Measurements from ENCODE around the gene TMEM255B.
"Not testable (repeated sequence)": the region's sequence is repeated elsewhere in the genome, so short reads cannot be mapped to it uniquely, and the experiment has no call there.

Gene TMEM255B

DNA sequence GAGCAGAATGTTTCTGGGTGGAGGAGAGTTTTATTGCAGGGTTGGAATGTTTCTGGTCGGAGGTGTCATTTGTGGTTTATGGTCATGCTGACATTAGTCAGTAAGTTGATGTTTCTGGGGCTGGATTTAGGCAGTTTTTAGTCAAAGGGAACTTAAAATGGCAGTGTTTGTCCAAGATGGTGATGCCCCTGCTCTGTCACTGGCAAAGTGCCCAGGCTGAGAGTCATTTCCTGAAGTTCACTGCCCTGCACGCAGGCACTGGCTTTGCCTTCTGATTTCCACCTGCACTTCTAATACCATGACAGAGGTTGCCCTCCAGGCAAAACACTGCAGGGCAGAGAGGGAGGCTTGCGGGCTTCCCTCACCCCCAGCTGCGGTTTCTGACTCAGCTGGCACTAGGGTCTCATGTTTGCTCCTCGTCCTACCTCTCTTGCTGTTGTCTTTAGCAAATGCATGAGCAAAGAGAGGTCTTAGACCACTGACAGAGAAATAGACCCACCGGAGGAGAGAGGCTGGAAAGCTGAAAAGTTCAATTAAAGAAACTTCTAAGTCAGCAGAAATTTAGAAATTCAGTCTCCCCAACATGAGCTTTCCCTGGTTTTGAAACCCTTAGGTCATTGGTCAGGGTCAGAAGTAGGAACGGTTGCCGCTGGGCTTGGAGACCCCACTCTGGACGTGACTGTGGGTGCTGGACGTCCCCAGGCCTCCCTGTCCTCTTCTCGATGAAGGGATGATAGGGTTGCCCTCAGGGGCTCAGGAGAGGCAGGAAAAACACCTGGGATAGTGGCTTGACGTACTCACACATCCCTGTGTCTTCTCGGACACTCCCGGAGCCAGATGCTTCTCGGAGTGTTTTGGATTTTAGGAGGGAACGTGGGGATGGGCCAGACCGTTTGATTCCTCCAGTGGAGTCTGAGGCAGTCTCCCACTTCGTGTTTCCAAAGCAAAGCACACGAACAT lies 26.3 kb downstream of the TMEM255B start:
- no peak for DNase-seq (ENCODE audit: low read depth in 3 of 3)

- DNase-seq (ENCODE audit: low read depth in 3 of 3), result no peak
Measured at GRCh38 chr13:113786262-113786841, 27.3 kb downstream of the TMEM255B start.

GRCh38 chr13:113787694-113788093 lies 28.7 kb downstream of the TMEM255B start:
- no peak for DNase-seq (ENCODE audit: low read depth in 3 of 3)

GRCh38 chr13:113788413-113789135 lies 29.5 kb downstream of the TMEM255B start:
- DNase-seq (ENCODE audit: low read depth in 3 of 3), result no peak

GRCh38 chr13:113789167-113789566 lies 30.1 kb downstream of the TMEM255B start:
- DNase-seq (ENCODE audit: low read depth in 3 of 3), result no peak

DNA sequence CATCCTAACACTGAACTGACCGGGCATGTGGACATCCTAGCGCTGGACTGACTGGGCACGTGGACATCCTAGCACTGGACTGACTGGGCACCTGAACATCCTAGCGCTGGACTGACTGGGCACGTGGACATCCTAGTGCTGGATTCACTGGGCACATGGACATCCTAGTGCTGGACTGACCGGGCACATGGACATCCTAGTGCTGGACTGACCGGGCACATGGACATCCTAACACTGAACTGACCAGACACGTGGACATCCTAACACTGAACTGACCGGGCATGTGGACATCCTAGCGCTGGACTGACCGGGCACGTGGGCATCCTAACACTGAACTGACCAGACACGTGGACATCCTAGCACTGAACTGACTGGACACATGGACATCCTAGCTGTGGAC lies 30.9 kb downstream of the TMEM255B start:
- not testable (repeated sequence) for DNase-seq (ENCODE audit: low read depth in 3 of 3)

DNA sequence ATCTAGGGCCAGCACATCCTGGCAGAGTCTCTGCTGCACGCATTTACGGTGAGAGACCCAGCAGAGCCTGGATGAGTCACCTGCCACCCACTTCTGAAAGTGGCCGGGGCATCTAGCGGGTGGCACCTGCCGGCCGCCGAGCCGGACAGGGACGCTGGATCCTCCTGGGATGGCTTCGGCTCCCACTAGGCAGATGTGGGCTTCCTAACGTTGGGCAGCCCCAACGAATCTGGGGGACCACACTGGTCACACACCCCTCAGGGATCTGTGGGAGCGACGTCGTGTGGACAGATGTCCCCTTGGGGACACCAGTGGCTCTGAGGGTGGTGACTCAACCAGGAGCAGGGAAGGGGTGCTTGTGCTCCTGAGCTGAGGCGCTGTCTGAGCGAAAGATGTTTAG lies 32.2 kb downstream of the TMEM255B start:
- DNase-seq (ENCODE audit: low read depth in 3 of 3), result no peak

DNA sequence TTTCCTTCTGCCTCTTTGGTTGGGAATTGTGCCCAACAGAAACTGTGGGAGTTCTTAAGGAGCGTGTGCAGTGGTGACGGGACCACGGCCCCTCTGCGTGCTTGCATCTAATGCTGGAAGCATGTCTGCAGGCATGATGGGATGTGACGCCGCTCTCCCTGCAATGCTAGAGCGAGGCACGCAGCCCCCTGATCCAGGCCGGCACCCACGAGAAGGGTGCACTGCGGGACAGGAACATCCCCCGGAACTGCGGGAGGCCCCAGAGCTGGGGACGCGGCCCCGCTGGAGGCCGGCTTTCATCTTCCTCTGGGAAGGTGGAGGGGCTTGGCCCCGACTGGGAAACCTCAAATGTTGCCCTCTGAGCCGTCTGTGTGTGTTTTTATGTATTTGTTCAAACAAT lies 32.7 kb downstream of the TMEM255B start:
- DNase-seq (ENCODE audit: low read depth in 3 of 3), result no peak

GRCh38 chr13:113792236-113792770 lies 33.3 kb downstream of the TMEM255B start:
- DNase-seq (ENCODE audit: low read depth in 3 of 3), result no peak

DNA sequence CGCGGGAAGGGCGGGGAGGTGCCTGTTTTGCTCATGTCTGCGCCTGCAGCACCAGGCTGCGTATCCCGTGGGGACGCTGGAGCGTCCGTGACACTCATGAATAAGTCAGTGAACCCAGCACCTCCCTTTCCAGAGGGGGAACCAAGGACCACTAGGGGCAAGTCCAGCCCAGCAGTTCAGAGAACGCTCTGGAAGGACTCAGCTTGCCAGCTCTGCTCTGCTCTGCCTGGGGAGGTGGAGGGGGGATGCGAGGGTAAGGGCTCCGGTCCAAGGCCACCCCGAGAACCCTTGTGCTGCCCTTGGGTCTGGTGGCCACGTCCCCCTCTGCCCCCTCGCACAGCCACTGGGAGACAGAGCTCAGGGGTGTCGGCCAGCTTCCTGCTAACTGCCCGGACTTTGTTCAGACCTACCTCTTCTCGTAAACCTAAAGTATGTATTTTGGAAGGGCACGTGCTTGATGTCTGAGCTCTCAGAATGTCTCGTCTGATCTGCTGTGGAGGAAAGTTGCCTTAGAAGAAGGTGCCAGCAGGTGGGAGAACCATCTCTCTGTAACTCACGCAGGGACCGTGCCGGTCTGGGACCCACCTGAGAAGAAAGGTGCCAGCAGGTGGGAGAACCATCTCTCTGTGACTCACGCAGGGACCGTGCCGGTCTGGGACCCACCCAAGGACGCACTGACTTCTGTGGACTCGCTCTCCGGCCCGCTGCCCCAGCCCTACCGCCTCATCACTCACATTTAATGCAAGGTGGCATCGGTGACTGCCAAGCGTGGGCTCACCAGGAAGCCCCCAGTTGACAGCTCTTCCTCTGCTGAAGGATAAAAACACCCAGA lies 34.1 kb downstream of the TMEM255B start:
- no peak for DNase-seq (ENCODE audit: low read depth in 3 of 3)

- DNase-seq (ENCODE audit: low read depth in 3 of 3), result no peak
Measured at GRCh38 chr13:113793718-113794085, 34.7 kb downstream of the TMEM255B start.

DNA sequence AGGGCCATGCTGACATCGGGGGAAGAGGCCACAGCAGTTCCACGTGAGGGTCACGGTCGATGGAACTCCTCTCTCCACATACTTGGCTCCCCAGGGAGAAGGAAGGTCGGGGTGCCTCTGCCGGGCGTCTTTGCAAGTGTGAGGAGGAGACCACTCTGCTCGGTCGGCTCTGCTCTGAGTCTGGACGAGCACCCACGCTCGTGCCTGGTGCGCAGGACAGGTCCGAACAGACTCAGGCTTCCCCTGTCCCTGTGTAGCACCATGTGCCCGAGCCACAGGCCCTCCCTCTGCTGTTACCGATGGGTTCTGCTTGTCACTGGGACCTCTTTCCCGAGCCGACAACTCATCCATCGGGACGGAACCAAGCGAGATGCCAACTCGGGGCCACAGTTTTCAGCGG lies 35.1 kb downstream of the TMEM255B start:
- DNase-seq (ENCODE audit: low read depth in 3 of 3), result no peak

DNA sequence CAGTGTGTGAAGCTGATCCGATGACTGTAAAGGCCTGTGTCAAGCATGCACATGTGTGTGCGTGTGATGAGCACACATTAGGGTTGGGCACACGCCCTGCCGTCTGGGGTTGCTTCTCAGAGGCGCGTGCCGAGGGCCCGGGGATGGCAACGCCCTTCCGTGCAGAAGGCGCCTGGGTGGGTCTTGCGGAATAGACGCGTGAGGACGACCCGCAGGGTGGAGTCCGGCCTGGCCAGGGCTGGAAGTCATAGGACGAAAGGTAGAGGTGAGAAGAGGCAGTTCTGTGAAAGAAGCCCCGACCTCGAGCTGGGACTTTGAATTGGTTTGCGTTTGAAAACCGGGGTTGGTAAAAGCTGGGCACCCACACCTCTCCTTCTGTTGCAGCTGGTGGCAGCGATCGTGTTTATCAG lies 35.7 kb downstream of the TMEM255B start:
- no peak for DNase-seq (ENCODE audit: low read depth in 3 of 3)

GRCh38 chr13:113795362-113795761 lies 36.3 kb downstream of the TMEM255B start:
- not testable (repeated sequence) for DNase-seq (ENCODE audit: low read depth in 3 of 3)

- no peak for DNase-seq (ENCODE audit: low read depth in 3 of 3)
Measured at GRCh38 chr13:113796211-113796963, 37.4 kb downstream of the TMEM255B start.

DNA sequence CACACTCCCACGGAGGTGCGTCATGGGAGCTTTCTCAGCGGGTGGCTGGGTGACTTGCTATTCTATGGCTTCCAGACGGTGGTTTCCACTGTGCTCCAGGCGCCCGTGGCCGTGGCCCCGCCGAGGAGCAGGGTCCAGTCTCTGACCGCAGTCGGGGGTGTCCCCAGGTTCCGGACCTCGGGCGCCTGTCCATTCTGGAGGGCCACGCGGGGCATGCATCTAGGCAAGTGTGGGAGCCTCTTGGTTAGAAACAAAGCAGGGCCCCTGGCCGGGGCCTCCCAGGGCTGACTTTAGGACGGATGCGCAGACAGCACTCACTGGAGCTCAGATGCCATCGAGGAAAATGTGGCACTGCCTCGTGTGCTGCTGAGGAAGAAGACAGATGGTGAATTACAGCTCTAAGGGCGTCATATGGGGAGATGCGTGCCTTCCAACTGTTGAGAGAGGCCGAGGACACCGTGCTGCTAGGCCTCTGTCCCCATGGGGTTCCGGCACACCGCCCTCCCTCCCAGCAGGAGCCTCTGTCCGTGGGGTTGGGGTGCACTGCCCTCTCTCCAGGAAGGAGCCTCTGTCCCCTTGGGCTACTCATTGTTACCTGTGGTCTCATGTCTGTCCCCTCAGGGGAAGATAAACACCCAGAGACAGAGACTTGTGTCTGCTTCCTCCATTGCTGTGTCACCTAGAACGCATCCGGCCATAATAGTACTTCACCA lies 38.1 kb downstream of the TMEM255B start:
- DNase-seq (ENCODE audit: low read depth in 3 of 3), result no peak

- DNase-seq (ENCODE audit: low read depth in 3 of 3), result no peak
Measured at GRCh38 chr13:113798200-113798811, 39.3 kb downstream of the TMEM255B start.

DNA sequence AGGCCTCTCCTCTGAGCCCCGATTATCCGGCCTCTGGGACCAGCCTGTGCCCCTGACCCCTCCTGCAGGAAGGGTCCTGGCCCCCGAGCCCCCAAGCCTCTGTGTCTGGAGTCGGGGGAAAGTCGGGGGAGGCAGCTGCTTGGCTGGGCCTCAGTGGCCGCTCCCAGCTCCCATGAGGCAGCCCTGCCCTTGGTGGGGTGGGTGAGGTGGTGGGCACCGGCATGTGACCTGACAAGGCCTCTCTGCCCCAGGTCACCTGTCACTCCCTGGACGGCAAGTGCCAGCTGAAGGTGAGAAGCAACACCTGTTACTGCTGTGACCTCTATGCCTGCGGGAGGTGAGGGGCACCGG lies 41.5 kb downstream of the TMEM255B start:
- no peak for DNase-seq (ENCODE audit: low read depth in 3 of 3)

DNA sequence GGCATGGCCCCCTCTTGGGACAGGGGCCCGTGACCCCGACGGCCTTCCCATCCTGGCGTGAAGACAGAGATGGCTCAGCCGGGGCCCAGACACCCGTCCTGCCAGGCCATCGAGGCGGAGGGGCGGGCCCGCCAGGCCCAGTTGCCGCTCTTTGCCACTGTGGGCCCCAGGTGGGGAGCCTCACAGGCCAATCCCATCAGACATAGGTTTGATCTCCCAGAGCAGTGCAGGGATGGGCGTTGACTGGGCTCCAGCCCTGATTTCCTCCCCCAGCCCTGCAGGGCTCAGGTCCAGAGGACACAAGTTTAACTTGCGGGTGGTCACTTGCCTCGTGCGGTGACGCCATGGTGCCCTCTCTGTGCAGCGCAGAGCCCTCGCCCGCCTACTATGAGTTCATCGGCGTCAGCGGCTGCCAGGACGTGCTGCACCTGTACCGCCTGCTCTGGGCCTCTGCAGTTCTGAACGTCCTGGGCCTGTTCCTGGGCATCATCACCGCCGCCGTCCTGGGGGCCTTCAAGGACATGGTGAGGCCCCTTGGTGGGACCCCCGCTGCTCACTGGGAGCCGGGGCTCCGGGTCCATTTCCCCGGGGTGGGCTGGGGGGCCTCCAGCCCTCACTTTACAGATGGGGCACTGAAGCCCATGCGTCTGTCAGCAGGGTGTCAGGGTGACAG lies 42.4 kb downstream of the TMEM255B start:
- DNase-seq (ENCODE audit: low read depth in 3 of 3), result no peak

Measured in stimulated activated CD4-positive, alpha-beta T cell treated with anti-CD3 and anti-CD28 coated beads, TNF-alpha, amount 100 ng/mL, for 48 hours (primary cell).